Testis (tissue), 2 donors: Measurements from ENCODE around the gene LY6G6C.

Experiments
- CTCF ChIP-seq, 3 experiments: fragments of 450-650 bp in 2 of 3; fragments of 200-600 bp in 1 of 3; sonication (generic) in 1 of 3; IDR thresholded peaks; one replicate each; pipeline ENCODE4 v1.5.1; 2016 to 2019; ENCODE audit warnings: antibody characterized with exemption in 3 of 3, mild to moderate bottlenecking in 2 of 3, moderate library complexity in 1 of 3
- POLR2A ChIP-seq: fragments of 450-650 bp; IDR thresholded peaks from one replicate; pipeline ENCODE4 v1.6.1; 2017; ENCODE audit warnings: antibody characterized with exemption, mild to moderate bottlenecking, moderate library complexity

- TF ChIP-seq POLR2A (no peak), CTCF (IDR thresholded peaks at IDR 0.05) (no peak)
Observed at GRCh38 chr6:31765910-31766794, 44.6 kb upstream of the LY6G6C start.
